Heart left ventricle (tissue), 16 donors: ENCODE results near the gene DISP2. TPM values are rescaled to one million over a fixed set of nuclear protein-coding genes. Genes with fewer than 3 reads are reported as not detected.

Experiments
- ATAC-seq, 4 donors: fragments of 200-7000 bp; cut with Tn5 transposase; one replicate each; pipeline ENCODE4 v1.9.1; 2020 to 2022; ENCODE audit warnings: moderate library complexity in 4 of 4, mild to moderate bottlenecking in 3 of 4, moderate number of reproducible peaks in 1 of 4
- DNase-seq, 5 donors: peaks; one replicate each; pipeline ENCODE4 v3.0.0-alpha.2; 2020
- H3K27ac ChIP-seq, 12 donors: fragments of 200-600 bp; sonication (generic) in 4 of 12; one replicate each; pipeline versions ENCODE4 v1.5.0 to v1.8.0; 2016 to 2022; ENCODE audit warnings: mild to moderate bottlenecking in 2 of 12
- H3K27me3 ChIP-seq, 9 donors: fragments of 200-600 bp; sonication (generic) in 2 of 9; one replicate each; pipeline versions ENCODE4 v1.5.1 to v1.8.0; 2016 to 2022; ENCODE audit warnings: mild to moderate bottlenecking in 3 of 9
- H3K36me3 ChIP-seq, 9 donors: fragments of 200-600 bp; sonication (generic) in 2 of 9; one replicate each; pipeline versions ENCODE4 v1.5.0 to v1.8.0; 2018 to 2022; ENCODE audit warnings: mild to moderate bottlenecking in 2 of 9
- H3K4me1 ChIP-seq, 12 donors: fragments of 200-600 bp; sonication (generic) in 4 of 12; one replicate each; pipeline versions ENCODE4 v1.5.0 to v1.8.0; 2016 to 2022; ENCODE audit warnings: mild to moderate bottlenecking in 3 of 12
- H3K4me3 ChIP-seq, 12 donors: fragments of 200-600 bp; sonication (generic) in 4 of 12; one replicate each; pipeline versions ENCODE4 v1.5.0 to v1.8.0; 2017 to 2022; ENCODE audit warnings: mild to moderate bottlenecking in 9 of 12, moderate library complexity in 4 of 12
- H3K9me3 ChIP-seq, 12 donors: fragments of 200-600 bp; sonication (generic) in 4 of 12; one replicate each; pipeline versions ENCODE4 v1.5.0 to v1.8.0; 2016 to 2022; ENCODE audit warnings: mild to moderate bottlenecking in 1 of 12
- CTCF ChIP-seq, 12 donors: fragments of 200-600 bp; sonication (generic) in 4 of 12; IDR thresholded peaks; one replicate each; pipeline versions ENCODE4 v1.5.0 to v1.8.0; 2018 to 2022; ENCODE audit warnings: antibody characterized with exemption in 12 of 12, mild to moderate bottlenecking in 5 of 12
- POLR2A ChIP-seq, 2 donors: fragments of 450-650 bp; IDR thresholded peaks; one replicate each; pipeline ENCODE4 v1.6.1; 2017; ENCODE audit warnings: antibody characterized with exemption in 2 of 2, mild to moderate bottlenecking in 2 of 2, moderate library complexity in 2 of 2
- WGBS, 4 donors: extraction: QIAGEN DNeasy Blood & Tissue Kit in 2 of 4; methylation state at CpG; one replicate each; pipeline versions ENCODE4 v1.1.5 to v1.1.7; 2013 to 2018; 5-methylcytosine and 5-hydroxymethylcytosine counted together
- intact Hi-C, 10 donors: fragments of 100-400 bp; cut with DNase I; formaldehyde crosslinking; loops; one replicate each; pipeline versions ENCODE4 v1.11.1 to v1.14.2; 2022
- polyA plus RNA-seq, 2 donors: library from polyadenylated mRNA; stranded (reverse); fragments of 200-250 nt; gene quantifications; one replicate each; pipeline ENCODE4 v1.2.3, GENCODE V29; 2013
- total RNA-seq, 9 donors: library from RNA; depleted of rRNA in 2 of 9; stranded (reverse); fragments of >200 nt in 2 of 9; fragmentation: NEBNext Ultra II Directional in 3 of 9; extraction: Animal tissue kit (Norgen Biotek cat#: 25700) in 3 of 9; gene quantifications; one replicate each; pipeline versions ENCODE4 v1.1.0 to v1.2.4, GENCODE V29; 2016 to 2023
- donor health status: ischemic (EF 13 %, LVEDD 7.1; RV severe dilation, severe dysfunction).
- donor health status: healthy with polysubstance abuse.
- donor health status: DM: no; HTN: yes; CAD: no.
- donor health status: DM: no; HTN: no; CAD: no.
- donor health status: ischemic (EF 25% LVEDD 6.9; RV normal size, moderate dysfunction).
- donor health status: ischemic (EF 25% LVEDD 5.7; RV mildly dilated, moderate dysfunction).
- donor health status: healthy.
- donor health status: DM: yes; HTN: yes; CAD: no.
- donor health status: ischemic (EF 35%, LVEDD 5.7; RV mildly dilated, moderate dysfunction).
- donor health status: nonischemic (EF 11% LVEDD 7.7; RV severe dilation, severe dysfunction).
- donor health status: DM: yes; HTN: yes; CAD: no.
- donor health status: PGD.
- donor health status: ischemic (EF 29% LVEDD 5.4; RV normal size, mild dysfunction).
- donor health status: nonischemic (EF 23%, LVEDD 6.1; RV moderate dilation, normal function).

Gene DISP2
- total and polyA plus RNA-seq, 11 donors: 0.10 to 1.8 (median 0.40) TPM

- Histone ChIP-seq H3K27ac (peak overlapping the region in 11 of 12 donors; percentile 52 to 99 (median 69)), H3K4me1 (peaks cover 4 to 100% (median 82%) of the 10 kb centered on the region in 12 donors), H3K27me3 (no peaks in the 10 kb centered on the region), H3K4me3 (no peak overlapping the region), H3K9me3 (no peaks in the 10 kb centered on the region), H3K36me3 (peaks cover 0 to 13% (median 0%) of the 10 kb centered on the region in 9 donors)
- ATAC-seq: no peak
- no peak for TF ChIP-seq POLR2A (IDR thresholded peaks at IDR 0.05)
- no peak for TF ChIP-seq CTCF (IDR thresholded peaks at IDR 0.05)
- DNase-seq: no peak
- WGBS, 4 donors: 75 to 84% (median 79%) methylated on average over 7 of the region's 7 CpGs
- intact Hi-C loops: loop anchor here in 1 of 10 donors (5.0 kb wide), 1 partner anchor 37 kb away; no protein-coding TSS in a partner anchor
These were observed 28.2 kb upstream of the DISP2 start for GRCh38 chr15:40329804-40330203.

GRCh38 chr15:40330368-40330836 is 27.6 kb upstream of the DISP2 start:
- peaks cover 4 to 100% (median 82%) of the 10 kb centered on the region in 12 donors for H3K4me1 ChIP-seq
- peaks cover 0 to 13% (median 2%) of the 10 kb centered on the region in 9 donors for H3K36me3 ChIP-seq
- no peak for TF ChIP-seq CTCF (IDR thresholded peaks at IDR 0.05)
- no peak for TF ChIP-seq POLR2A (IDR thresholded peaks at IDR 0.05)
- DNase-seq: peak in 4 of 5 donors; percentile 52 to 84 (median 66)
- WGBS, 4 donors: 37 to 50% (median 47%) methylated on average over 5 of the region's 5 CpGs
- H3K9me3 ChIP-seq: no peaks in the 10 kb centered on the region
- H3K4me3 ChIP-seq: no peak overlapping the region
- peak; percentile 40 to 67 (median 60) for ATAC-seq
- intact Hi-C loops: no loop called here
- no peaks in the 10 kb centered on the region for H3K27me3 ChIP-seq
- peak overlapping the region in 11 of 12 donors; percentile 52 to 99 (median 69) for H3K27ac ChIP-seq

GRCh38 chr15:40331026-40331425 is 27.0 kb upstream of the DISP2 start:
- 80 to 91% (median 87%) methylated on average over 7 of the region's 7 CpGs for WGBS, 4 donors
- H3K36me3 ChIP-seq: peaks cover 0 to 15% (median 6%) of the 10 kb centered on the region in 9 donors
- ATAC-seq: no peak
- H3K9me3 ChIP-seq: no peaks in the 10 kb centered on the region
- H3K27ac ChIP-seq: peak overlapping the region in 11 of 12 donors; percentile 52 to 99 (median 69)
- DNase-seq: peak in 1 of 5 donors; percentile 14
- no peak for TF ChIP-seq CTCF (IDR thresholded peaks at IDR 0.05)
- TF ChIP-seq POLR2A (IDR thresholded peaks at IDR 0.05): no peak
- no peaks in the 10 kb centered on the region for H3K27me3 ChIP-seq
- intact Hi-C loops: no loop called here
- no peak overlapping the region for H3K4me3 ChIP-seq
- H3K4me1 ChIP-seq: peaks cover 4 to 100% (median 82%) of the 10 kb centered on the region in 12 donors

GRCh38 chr15:40331637-40332036 is 26.4 kb upstream of the DISP2 start:
- Histone ChIP-seq H3K36me3 (peaks cover 0 to 15% (median 6%) of the 10 kb centered on the region in 9 donors), H3K4me3 (no peak overlapping the region), H3K27ac (peak overlapping the region in 8 of 12 donors; percentile 1 to 99 (median 61)), H3K4me1 (peaks cover 4 to 100% (median 82%) of the 10 kb centered on the region in 12 donors), H3K9me3 (no peaks in the 10 kb centered on the region), H3K27me3 (no peaks in the 10 kb centered on the region)
- intact Hi-C loops: no loop called here
- DNase-seq (peak in 1 of 5 donors; percentile 22), ATAC-seq (no peak)
- TF ChIP-seq CTCF (IDR thresholded peaks at IDR 0.05) (no peak), POLR2A (IDR thresholded peaks at IDR 0.05) (no peak)
- 71 to 84% (median 75%) methylated on average over 7 of the region's 7 CpGs for WGBS, 4 donors
